Kidney capillary endothelial cell (primary cell): ENCODE data around the gene GMPPB.
"Not testable (repeated sequence)": the region's sequence is repeated elsewhere in the genome, so short reads cannot be mapped to it uniquely, and the experiment has no call there.

Source experiments
- DNase-seq: peaks from one replicate; pipeline ENCODE4 v3.0.0-alpha.2; 2018; ENCODE audit warnings: low spot score

The GMPPB gene

GRCh38 chr3:49713336-49714105 is 10.2 kb downstream of the GMPPB start:
- no peak for DNase-seq

- no peak for DNase-seq
Measured at GRCh38 chr3:49712631-49713317, 11.0 kb downstream of the GMPPB start.

GRCh38 chr3:49712166-49712565 is 11.6 kb downstream of the GMPPB start:
- no peak for DNase-seq

- no peak for DNase-seq
Measured at GRCh38 chr3:49711489-49711888, 12.3 kb downstream of the GMPPB start.

GRCh38 chr3:49709852-49710251 is 13.9 kb downstream of the GMPPB start:
- no peak for DNase-seq

- DNase-seq, result no peak
Measured at GRCh38 chr3:49707113-49707480, 16.7 kb downstream of the GMPPB start.

- no peak for DNase-seq
Measured at GRCh38 chr3:49706456-49707112, 17.2 kb downstream of the GMPPB start.

GRCh38 chr3:49705390-49705960 is 18.3 kb downstream of the GMPPB start:
- DNase-seq, result no peak

GRCh38 chr3:49704629-49705028 is 19.1 kb downstream of the GMPPB start:
- DNase-seq, result no peak

- no peak for DNase-seq
Measured at GRCh38 chr3:49703956-49704355, 19.8 kb downstream of the GMPPB start.

GRCh38 chr3:49703443-49703927 is 20.3 kb downstream of the GMPPB start:
- peak; percentile 62 for DNase-seq

GRCh38 chr3:49702672-49703071 is 21.1 kb downstream of the GMPPB start:
- DNase-seq, result no peak

GRCh38 chr3:49701388-49702077 is 22.2 kb downstream of the GMPPB start:
- peak; percentile 8 for DNase-seq

GRCh38 chr3:49700453-49701128 is 23.2 kb downstream of the GMPPB start:
- DNase-seq, result no peak

GRCh38 chr3:49700014-49700413 is 23.7 kb downstream of the GMPPB start:
- no peak for DNase-seq

GRCh38 chr3:49699281-49699979 is 24.3 kb downstream of the GMPPB start:
- no peak for DNase-seq

GRCh38 chr3:49695350-49696015 is 28.3 kb downstream of the GMPPB start:
- DNase-seq, result not testable (repeated sequence)

- DNase-seq, result not testable (repeated sequence)
Measured at GRCh38 chr3:49694409-49695070, 29.2 kb downstream of the GMPPB start.

GRCh38 chr3:49691481-49691880 is 32.3 kb downstream of the GMPPB start:
- not testable (repeated sequence) for DNase-seq

GRCh38 chr3:49690856-49691255 is 32.9 kb downstream of the GMPPB start:
- DNase-seq, result not testable (repeated sequence)
